ENCODE data around the gene SRD5A3. TPM values are rescaled to one million over a fixed set of nuclear protein-coding genes. Genes with fewer than 3 reads are reported as not detected.

Gene SRD5A3
- polyA plus RNA-seq, 4 donors: 18.7 to 21.5 (median 19.4) TPM

GRCh38 chr4:55399581-55399980, 53.5 kb downstream of the SRD5A3 start:
- DNase-seq (ENCODE audit: low read depth in 4 of 4, low spot score in 3 of 4): no peak

DNA sequence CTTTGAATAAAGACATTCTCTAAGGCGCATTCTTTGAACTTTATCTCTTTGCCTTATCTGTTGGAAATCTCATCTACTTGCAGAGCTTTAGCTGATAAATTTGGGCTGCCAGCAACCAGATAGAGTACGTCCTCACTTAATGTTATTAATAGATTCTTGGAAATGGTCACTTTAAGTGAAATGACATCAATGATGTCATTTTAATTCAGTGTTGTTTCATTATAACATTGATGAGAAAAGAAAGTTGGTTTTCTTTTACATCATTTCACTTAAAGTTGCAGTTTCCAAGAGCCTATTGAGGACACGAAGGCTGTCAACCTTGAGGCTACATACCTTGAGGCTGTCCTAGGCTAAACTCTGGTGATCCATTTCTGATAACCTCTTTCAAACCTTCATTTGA, 59.0 kb downstream of the SRD5A3 start:
- DNase-seq (ENCODE audit: low read depth in 4 of 4, low spot score in 3 of 4): no peak

- no peak for DNase-seq (ENCODE audit: low read depth in 4 of 4, low spot score in 3 of 4)
Measured at GRCh38 chr4:55406545-55406944, 60.5 kb downstream of the SRD5A3 start.

- DNase-seq (ENCODE audit: low read depth in 4 of 4, low spot score in 3 of 4): no peak
Measured at GRCh38 chr4:55407119-55407518, 61.1 kb downstream of the SRD5A3 start.

DNA sequence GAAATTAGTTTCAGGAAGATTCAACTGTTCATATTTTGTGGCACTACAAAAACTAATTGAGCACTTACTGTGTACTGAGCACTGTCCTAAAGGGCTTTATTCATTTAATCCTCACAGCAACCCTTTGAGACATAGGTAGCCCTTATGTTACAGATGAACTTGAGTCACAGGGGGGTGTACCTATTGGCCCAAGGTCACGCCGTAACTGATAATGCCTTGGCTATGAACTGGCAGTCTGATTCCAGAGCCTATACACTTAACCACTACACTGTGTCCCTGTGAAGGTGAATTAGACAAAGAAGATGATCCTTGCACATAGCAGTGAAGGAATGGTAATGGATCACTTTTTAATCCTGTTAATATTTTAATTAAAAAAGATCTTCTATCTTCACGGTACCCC, 61.7 kb downstream of the SRD5A3 start:
- no peak for DNase-seq (ENCODE audit: low read depth in 4 of 4, low spot score in 3 of 4)

- no peak for DNase-seq (ENCODE audit: low read depth in 4 of 4, low spot score in 3 of 4)
Measured at GRCh38 chr4:55409468-55410171, 63.6 kb downstream of the SRD5A3 start.

DNA sequence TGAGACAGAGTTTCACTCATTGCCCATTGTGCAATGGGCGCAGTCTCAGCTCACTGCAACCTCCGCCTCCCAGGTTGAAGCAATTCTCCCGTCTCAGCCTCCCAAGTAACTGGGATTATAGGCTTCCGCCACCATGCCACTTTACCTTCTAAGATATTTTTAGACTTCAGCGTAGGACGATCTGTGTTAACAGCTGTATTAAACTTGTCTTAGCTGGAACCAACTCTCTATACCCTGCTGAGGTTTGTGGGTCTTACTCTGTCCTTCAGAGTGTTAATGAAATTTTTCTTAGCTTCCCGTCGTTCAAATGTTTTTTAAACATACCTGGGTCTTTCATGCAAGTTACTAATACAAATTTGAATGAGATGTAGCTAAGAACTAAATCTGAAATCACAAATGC, 64.4 kb downstream of the SRD5A3 start:
- no peak for DNase-seq (ENCODE audit: low read depth in 4 of 4, low spot score in 3 of 4)

DNA sequence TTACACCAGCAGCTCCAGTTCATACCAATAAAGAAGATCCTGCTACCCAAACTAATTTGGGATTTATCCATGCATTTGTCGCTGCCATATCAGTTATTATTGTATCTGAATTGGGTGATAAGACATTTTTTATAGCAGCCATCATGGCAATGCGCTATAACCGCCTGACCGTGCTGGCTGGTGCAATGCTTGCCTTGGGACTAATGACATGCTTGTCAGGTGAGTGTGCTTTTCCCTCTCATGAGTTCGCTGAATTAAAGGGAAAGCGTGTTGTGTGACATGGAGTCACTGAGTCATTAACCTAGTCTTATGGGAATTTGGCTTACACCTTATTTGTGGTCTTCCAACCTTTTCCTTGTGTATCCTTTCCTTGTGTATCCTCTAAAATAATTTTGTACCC, 65.6 kb downstream of the SRD5A3 start:
- DNase-seq (ENCODE audit: low read depth in 4 of 4, low spot score in 3 of 4): no peak

DNA sequence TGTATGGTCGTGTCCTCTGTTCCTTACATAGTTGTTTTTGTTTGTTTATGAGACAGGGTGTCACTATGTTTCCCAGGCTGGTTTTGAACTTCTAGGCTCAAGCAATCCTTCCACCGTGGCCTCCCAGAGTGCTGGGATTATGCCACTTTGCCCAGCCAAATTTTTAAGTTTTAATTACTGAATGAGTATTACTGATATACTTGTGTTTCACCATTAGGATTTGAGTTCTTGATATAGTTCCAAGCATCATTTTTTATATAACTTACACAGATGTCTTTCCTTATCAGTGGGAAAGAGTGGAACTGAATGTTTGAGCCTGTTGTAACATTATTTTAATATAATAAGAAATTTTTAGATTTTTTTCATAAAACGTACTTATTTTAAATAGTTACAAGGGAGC, 70.1 kb downstream of the SRD5A3 start:
- DNase-seq (ENCODE audit: low read depth in 4 of 4, low spot score in 3 of 4): no peak

Other genes starting within 250 kb of the SRD5A3 start
- gene KDR, start 220.6 kb upstream of the SRD5A3 start, polyA plus RNA-seq (ENCODE audit: insufficient read length in 4 of 4): 10 to 100 TPM; 43.5 to 58.4 (median 53.1) TPM
- 10 to 100 TPM; 63.5 to 96.5 (median 91.5) TPM for gene TMEM165, start 49.7 kb downstream of the SRD5A3 start, polyA plus RNA-seq (ENCODE audit: insufficient read length in 4 of 4)
- 10 to 100 TPM; 21.2 to 23.6 (median 22.1) TPM for gene CLOCK, start 200.7 kb downstream of the SRD5A3 start, polyA plus RNA-seq (ENCODE audit: insufficient read length in 4 of 4)
- gene PDCL2, start 246.0 kb downstream of the SRD5A3 start, polyA plus RNA-seq (ENCODE audit: insufficient read length in 4 of 4): not detected